ENCODE measurements around the gene HAAO.

- TF ChIP-seq YY1 (IDR thresholded peaks at IDR 0.05; ENCODE audit: low read depth) = no peak
- no peak for TF ChIP-seq EP300 (IDR thresholded peaks at IDR 0.05; ENCODE audit: borderline replicate concordance)
- TF ChIP-seq RAD21 (IDR thresholded peaks at IDR 0.05; ENCODE audit: low read depth) = no peak
- TF ChIP-seq ZBTB7A (IDR thresholded peaks at IDR 0.05; ENCODE audit: low read depth) = no peak
- TF ChIP-seq, protein P1, sequence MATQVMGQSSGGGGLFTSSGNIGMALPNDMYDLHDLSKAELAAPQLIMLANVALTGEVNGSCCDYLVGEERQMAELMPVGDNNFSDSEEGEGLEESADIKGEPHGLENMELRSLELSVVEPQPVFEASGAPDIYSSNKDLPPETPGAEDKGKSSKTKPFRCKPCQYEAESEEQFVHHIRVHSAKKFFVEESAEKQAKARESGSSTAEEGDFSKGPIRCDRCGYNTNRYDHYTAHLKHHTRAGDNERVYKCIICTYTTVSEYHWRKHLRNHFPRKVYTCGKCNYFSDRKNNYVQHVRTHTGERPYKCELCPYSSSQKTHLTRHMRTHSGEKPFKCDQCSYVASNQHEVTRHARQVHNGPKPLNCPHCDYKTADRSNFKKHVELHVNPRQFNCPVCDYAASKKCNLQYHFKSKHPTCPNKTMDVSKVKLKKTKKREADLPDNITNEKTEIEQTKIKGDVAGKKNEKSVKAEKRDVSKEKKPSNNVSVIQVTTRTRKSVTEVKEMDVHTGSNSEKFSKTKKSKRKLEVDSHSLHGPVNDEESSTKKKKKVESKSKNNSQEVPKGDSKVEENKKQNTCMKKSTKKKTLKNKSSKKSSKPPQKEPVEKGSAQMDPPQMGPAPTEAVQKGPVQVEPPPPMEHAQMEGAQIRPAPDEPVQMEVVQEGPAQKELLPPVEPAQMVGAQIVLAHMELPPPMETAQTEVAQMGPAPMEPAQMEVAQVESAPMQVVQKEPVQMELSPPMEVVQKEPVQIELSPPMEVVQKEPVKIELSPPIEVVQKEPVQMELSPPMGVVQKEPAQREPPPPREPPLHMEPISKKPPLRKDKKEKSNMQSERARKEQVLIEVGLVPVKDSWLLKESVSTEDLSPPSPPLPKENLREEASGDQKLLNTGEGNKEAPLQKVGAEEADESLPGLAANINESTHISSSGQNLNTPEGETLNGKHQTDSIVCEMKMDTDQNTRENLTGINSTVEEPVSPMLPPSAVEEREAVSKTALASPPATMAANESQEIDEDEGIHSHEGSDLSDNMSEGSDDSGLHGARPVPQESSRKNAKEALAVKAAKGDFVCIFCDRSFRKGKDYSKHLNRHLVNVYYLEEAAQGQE (IDR thresholded peaks at IDR 0.05; ENCODE audit: low read depth) = no peak
- TF ChIP-seq CEBPB (IDR thresholded peaks at IDR 0.05) = no peak
- no peak for TF ChIP-seq EGR1 (IDR thresholded peaks at IDR 0.05)
- TF ChIP-seq TCF12 (IDR thresholded peaks at IDR 0.05; ENCODE audit: low read depth) = no peak
- TF ChIP-seq, protein P2, sequence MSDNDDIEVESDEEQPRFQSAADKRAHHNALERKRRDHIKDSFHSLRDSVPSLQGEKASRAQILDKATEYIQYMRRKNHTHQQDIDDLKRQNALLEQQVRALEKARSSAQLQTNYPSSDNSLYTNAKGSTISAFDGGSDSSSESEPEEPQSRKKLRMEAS (IDR thresholded peaks at IDR 0.05) = no peak
Observed at GRCh38 chr2:42799881-42800280, 7.5 kb upstream of the HAAO start.
